ENCODE data around the gene KPNA2.
"Not testable (repeated sequence)": the region's sequence is repeated elsewhere in the genome, so short reads cannot be mapped to it uniquely, and the experiment has no call there.

Gene KPNA2

DNA sequence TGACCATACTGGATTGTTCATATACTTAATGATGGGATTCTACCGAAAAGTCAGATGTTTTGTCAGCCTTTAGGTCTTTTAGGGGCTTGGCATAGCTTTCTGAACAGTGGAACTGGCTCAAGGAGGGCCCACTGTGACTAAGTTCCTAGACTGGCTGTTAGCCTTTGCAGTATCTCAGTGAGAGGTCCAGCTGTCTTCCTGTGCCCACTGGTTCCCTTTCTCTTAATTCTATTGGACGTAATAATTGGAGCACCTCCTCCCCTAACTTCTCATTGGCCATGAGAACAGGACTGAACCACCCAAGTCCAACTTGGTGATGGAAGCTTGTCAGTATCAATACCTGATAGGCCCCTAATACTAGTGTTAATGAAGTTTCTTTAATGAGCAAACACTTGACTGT lies 13.5 kb downstream of the KPNA2 start:
- H3K9me3 ChIP-seq (ENCODE audit: control insufficient read depth in 1 of 2, low read length in 2 of 2), result no peaks in the 10 kb centered on the region
- H3K36me3 ChIP-seq (ENCODE audit: control insufficient read depth in 1 of 2, insufficient read depth in 2 of 2, low read length in 2 of 2), result peaks cover 17 to 20% of the 10 kb centered on the region in 2 donors
- H3K4me1 ChIP-seq (ENCODE audit: control insufficient read depth in 1 of 2, insufficient read depth in 2 of 2, low read length in 2 of 2), result peaks cover 0 to 6% of the 10 kb centered on the region in 2 donors
- H3K27me3 ChIP-seq (ENCODE audit: low read depth, low read length), result no peaks in the 10 kb centered on the region
- no peak overlapping the region for H3K27ac ChIP-seq (ENCODE audit: low read length)
- no peak overlapping the region for H3K4me3 ChIP-seq (ENCODE audit: low read depth in 1 of 2, low read length in 2 of 2)

DNA sequence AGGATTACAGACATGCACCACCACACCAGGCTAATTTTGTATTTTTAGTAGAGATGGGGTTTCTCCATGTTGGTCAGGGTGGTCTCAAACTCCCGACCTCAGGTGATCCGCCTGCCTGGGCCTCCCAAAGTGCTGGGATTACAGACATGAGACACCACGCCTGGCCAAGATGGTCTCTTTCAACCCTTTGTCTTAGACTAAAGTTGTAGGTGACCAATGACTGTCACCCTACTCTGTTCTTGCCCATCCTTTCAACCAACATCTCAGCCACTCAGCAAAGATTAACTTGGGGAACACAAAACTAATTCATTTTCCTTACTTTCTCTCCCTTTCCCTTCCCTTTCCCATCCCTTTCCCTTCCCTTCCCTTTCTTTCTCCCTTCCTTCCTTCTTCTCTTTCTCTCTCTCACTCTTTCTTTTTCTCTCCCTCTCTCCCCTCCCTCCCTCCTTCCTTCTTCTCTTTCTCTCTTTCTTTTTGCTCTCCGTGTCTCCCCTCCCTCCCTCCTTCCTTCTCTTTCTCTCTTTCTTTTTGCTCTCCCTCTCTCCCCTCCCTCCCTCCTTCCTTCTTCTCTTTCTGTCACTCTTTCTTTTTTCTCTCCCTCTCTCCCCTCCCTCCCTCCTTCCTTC lies 14.4 kb downstream of the KPNA2 start:
- not testable (repeated sequence) for H3K27me3 ChIP-seq (ENCODE audit: low read depth, low read length); H3K27ac ChIP-seq (ENCODE audit: low read length); H3K4me1 ChIP-seq (ENCODE audit: control insufficient read depth in 1 of 2, insufficient read depth in 2 of 2, low read length in 2 of 2); H3K4me3 ChIP-seq (ENCODE audit: low read depth in 1 of 2, low read length in 2 of 2); H3K9me3 ChIP-seq (ENCODE audit: control insufficient read depth in 1 of 2, low read length in 2 of 2)
- peaks cover 12% of the 10 kb centered on the region in 2 donors for H3K36me3 ChIP-seq (ENCODE audit: control insufficient read depth in 1 of 2, insufficient read depth in 2 of 2, low read length in 2 of 2)

DNA sequence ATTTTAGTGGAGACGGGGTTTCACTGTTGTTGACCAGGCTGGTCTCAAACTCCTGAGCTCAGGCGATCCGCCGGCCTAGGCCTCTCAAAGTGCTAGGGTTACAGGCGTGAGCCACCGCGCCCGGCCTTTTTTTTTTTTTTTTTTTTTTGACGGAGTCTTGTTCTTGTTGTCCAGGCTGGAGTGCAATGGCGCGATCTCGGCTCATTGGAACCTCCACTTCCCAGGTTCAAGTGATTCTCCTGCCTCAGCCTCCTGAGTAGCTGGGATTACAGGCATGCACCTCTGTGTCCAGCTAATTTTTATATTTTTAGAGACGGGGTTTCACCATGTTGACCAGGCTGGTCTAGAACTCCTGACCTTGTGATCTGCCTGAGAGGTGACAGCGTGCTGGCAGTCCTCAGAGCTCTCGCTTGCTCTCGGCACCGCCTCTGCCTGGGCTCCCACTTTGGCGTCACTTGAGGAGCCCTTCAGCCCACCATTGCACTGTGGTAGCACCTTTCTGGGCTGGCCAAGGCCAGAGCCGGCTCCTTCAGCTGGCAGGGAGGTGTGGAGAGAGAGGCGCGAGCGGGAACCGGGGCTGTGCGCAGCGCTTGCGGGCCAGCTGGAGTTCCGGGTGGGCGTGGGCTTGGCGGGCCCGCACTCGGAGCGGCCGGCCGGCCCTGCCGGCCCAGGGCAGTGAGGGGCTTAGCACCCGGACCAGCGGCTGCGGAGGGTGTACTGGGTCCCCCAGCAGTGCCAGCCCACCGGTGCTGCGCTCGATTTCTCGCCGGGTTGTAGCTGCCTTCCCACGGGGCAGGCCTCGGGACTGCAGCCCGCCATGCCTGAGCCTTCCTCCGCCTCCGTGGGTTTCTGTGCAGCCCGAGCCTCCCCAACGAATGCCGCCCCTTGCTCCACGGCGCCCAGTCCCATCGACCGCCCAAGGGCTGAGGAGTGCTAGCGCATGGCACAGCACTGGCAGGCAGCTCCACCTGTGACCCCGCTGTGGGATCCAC lies 16.1 kb downstream of the KPNA2 start:
- H3K4me3 ChIP-seq (ENCODE audit: low read depth in 1 of 2, low read length in 2 of 2); H3K27ac ChIP-seq (ENCODE audit: low read length); H3K27me3 ChIP-seq (ENCODE audit: low read depth, low read length); H3K9me3 ChIP-seq (ENCODE audit: control insufficient read depth in 1 of 2, low read length in 2 of 2); H3K36me3 ChIP-seq (ENCODE audit: control insufficient read depth in 1 of 2, insufficient read depth in 2 of 2, low read length in 2 of 2); H3K4me1 ChIP-seq (ENCODE audit: control insufficient read depth in 1 of 2, insufficient read depth in 2 of 2, low read length in 2 of 2): not testable (repeated sequence)

DNA sequence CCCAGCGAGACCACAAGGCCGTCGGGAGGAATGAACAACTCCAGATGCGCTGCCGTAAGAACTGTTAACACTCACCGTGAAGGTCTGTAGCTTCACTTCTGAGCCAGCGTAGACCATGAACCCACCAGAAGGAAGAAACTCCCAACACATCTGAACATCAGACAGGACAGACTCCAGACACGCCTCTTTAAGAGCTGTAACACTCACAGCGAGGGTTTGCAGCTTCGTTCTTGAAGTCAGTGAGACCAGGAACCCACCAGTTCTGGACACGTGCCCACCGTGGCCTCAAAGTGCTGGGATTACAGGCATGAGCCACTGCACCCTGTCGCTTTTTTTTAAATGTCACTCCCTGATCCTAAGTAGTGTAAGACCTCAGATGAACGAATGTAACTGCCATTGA lies 17.3 kb downstream of the KPNA2 start:
- Histone ChIP-seq H3K36me3 (ENCODE audit: control insufficient read depth in 1 of 2, insufficient read depth in 2 of 2, low read length in 2 of 2) (no peaks in the 10 kb centered on the region), H3K4me1 (ENCODE audit: control insufficient read depth in 1 of 2, insufficient read depth in 2 of 2, low read length in 2 of 2) (peaks cover 0 to 6% of the 10 kb centered on the region in 2 donors), H3K9me3 (ENCODE audit: control insufficient read depth in 1 of 2, low read length in 2 of 2) (no peaks in the 10 kb centered on the region), H3K27me3 (ENCODE audit: low read depth, low read length) (no peaks in the 10 kb centered on the region), H3K27ac (ENCODE audit: low read length) (no peak overlapping the region), H3K4me3 (ENCODE audit: low read depth in 1 of 2, low read length in 2 of 2) (no peak overlapping the region)

DNA sequence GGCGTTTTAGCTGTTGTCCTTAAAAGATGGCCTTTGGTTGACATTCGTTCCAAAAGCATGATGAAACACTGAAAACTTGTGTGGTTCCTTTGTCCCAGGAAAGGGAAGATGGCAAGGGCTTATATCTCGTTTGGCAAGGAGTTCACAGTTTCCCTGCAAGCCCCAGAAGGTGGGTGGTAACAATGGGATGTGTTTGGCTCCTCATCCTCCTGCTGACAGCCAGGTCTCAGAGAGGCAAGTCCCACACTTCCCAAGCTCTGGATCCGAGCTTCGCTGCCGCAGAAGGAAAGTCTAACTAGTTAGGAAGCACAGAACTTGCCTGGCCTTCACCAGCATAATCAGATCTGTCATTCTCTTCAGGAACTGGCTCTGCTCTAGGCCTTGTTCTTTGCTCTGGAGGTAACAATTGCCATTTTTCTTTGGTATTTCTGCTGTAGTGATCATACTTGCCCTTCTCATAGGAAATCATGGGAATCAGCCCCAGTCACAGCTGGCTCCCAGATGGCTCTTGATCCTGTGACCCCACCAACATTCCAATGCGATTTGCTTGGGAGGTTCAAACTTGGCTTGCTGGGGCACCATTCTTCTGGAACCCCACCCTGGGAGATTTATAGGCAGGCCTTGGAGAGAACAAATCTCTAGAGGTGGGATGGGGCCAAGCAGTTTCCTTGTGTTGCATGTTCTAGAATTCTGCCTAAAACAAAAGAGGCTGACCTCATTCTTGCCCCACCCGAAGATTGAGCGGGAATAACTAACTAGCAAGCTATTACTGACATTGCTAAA lies 17.9 kb downstream of the KPNA2 start:
- Histone ChIP-seq H3K9me3 (ENCODE audit: control insufficient read depth in 1 of 2, low read length in 2 of 2) (no peaks in the 10 kb centered on the region), H3K4me3 (ENCODE audit: low read depth in 1 of 2, low read length in 2 of 2) (no peak overlapping the region), H3K27me3 (ENCODE audit: low read depth, low read length) (no peaks in the 10 kb centered on the region), H3K27ac (ENCODE audit: low read length) (no peak overlapping the region), H3K4me1 (ENCODE audit: control insufficient read depth in 1 of 2, insufficient read depth in 2 of 2, low read length in 2 of 2) (peaks cover 0 to 6% of the 10 kb centered on the region in 2 donors), H3K36me3 (ENCODE audit: control insufficient read depth in 1 of 2, insufficient read depth in 2 of 2, low read length in 2 of 2) (no peaks in the 10 kb centered on the region)

- no peak overlapping the region for H3K27ac ChIP-seq (ENCODE audit: low read length)
- H3K4me1 ChIP-seq (ENCODE audit: control insufficient read depth in 1 of 2, insufficient read depth in 2 of 2, low read length in 2 of 2), result peaks cover 0 to 6% of the 10 kb centered on the region in 2 donors
- no peak overlapping the region for H3K4me3 ChIP-seq (ENCODE audit: low read depth in 1 of 2, low read length in 2 of 2)
- H3K36me3 ChIP-seq (ENCODE audit: control insufficient read depth in 1 of 2, insufficient read depth in 2 of 2, low read length in 2 of 2), result no peaks in the 10 kb centered on the region
- no peaks in the 10 kb centered on the region for H3K27me3 ChIP-seq (ENCODE audit: low read depth, low read length)
- H3K9me3 ChIP-seq (ENCODE audit: control insufficient read depth in 1 of 2, low read length in 2 of 2), result no peaks in the 10 kb centered on the region
Observed at GRCh38 chr17:68054296-68054900, 18.9 kb downstream of the KPNA2 start.

DNA sequence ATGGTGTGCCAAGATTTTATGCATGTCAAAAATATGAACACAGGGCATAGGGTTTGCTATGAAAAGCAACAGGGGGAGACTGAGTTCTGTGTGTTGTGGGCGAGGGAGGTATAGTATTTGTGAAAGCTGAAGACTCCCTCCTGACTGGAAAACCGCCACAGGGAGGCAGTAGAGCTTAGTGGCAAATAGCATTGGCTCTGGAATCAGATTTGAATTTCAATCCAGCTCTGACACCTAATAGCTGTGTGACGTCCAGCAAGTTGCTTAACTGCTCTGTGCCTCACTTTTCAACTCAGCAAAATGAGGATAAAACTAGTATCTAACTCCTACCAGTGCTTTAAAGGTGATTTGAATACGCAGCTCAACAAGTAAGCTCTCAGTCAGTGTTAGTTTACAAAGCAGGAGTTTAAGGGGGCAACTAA lies 22.0 kb downstream of the KPNA2 start:
- no peaks in the 10 kb centered on the region for H3K27me3 ChIP-seq (ENCODE audit: low read depth, low read length)
- H3K36me3 ChIP-seq (ENCODE audit: control insufficient read depth in 1 of 2, insufficient read depth in 2 of 2, low read length in 2 of 2), result no peaks in the 10 kb centered on the region
- H3K4me1 ChIP-seq (ENCODE audit: control insufficient read depth in 1 of 2, insufficient read depth in 2 of 2, low read length in 2 of 2), result peaks cover 0 to 6% of the 10 kb centered on the region in 2 donors
- H3K4me3 ChIP-seq (ENCODE audit: low read depth in 1 of 2, low read length in 2 of 2), result no peak overlapping the region
- no peaks in the 10 kb centered on the region for H3K9me3 ChIP-seq (ENCODE audit: control insufficient read depth in 1 of 2, low read length in 2 of 2)
- no peak overlapping the region for H3K27ac ChIP-seq (ENCODE audit: low read length)

DNA sequence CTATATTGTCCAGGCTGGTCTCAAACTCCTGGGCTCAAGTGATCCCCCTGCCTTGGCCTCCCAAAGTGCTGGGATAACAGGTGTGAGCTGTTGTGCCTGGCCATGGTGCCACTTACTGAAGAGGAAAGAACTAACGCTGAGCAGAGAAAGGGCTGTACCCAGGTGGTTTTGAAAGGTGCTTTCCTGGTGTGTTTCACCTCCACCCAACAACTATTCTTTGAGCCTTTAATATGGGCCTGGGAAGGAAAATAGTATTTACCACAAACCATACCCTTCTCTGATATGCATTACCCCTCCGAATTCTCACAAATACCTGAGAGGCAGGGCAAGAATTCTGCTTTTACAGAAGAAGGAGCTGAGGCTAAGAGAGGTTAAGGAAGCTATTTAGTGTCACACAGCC lies 24.8 kb downstream of the KPNA2 start:
- Histone ChIP-seq H3K4me1 (ENCODE audit: control insufficient read depth in 1 of 2, insufficient read depth in 2 of 2, low read length in 2 of 2) (no peaks in the 10 kb centered on the region), H3K27me3 (ENCODE audit: low read depth, low read length) (no peaks in the 10 kb centered on the region), H3K27ac (ENCODE audit: low read length) (no peak overlapping the region), H3K9me3 (ENCODE audit: control insufficient read depth in 1 of 2, low read length in 2 of 2) (no peaks in the 10 kb centered on the region), H3K4me3 (ENCODE audit: low read depth in 1 of 2, low read length in 2 of 2) (no peak overlapping the region), H3K36me3 (ENCODE audit: control insufficient read depth in 1 of 2, insufficient read depth in 2 of 2, low read length in 2 of 2) (no peaks in the 10 kb centered on the region)

DNA sequence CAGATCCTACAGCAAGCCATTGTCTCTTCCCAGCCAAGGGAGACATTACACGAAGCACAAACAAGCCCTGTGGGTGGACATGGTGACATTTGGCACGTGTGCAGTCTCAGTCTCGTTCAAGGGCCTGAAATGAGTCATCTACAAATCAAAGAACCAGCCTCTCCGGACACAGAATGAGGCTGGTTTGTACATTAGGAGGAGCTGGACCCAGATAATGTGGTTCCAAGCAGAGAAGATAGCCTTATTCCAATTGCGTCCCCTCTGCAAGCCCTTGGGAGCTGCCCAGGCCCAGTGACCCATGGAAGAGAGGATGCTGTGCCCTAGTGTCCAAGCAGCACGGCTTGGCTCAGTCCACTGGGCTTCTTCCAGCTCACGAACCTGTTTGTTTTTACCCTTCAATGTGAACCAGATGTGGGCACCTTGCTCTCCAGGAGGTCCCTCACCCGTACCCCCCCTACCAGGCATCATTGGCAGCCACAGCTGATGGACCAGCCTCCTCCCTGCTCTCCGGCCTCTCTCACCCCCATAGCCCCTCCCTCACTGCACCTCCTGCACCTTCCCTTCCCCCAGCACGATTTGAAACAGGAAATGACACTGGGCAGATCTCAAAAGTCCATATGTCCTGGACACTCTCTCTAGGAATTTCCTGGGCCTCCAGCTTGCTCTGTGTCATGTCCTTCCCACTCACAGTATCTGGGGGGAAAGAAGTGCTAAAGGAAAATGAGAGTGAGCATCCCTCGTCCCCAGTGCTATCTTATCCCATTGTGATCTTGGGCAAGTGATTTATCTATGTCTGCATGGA lies 26.2 kb downstream of the KPNA2 start:
- H3K36me3 ChIP-seq (ENCODE audit: control insufficient read depth in 1 of 2, insufficient read depth in 2 of 2, low read length in 2 of 2), result no peaks in the 10 kb centered on the region
- H3K27me3 ChIP-seq (ENCODE audit: low read depth, low read length), result no peaks in the 10 kb centered on the region
- H3K4me3 ChIP-seq (ENCODE audit: low read depth in 1 of 2, low read length in 2 of 2), result no peak overlapping the region
- H3K27ac ChIP-seq (ENCODE audit: low read length), result no peak overlapping the region
- no peaks in the 10 kb centered on the region for H3K4me1 ChIP-seq (ENCODE audit: control insufficient read depth in 1 of 2, insufficient read depth in 2 of 2, low read length in 2 of 2)
- H3K9me3 ChIP-seq (ENCODE audit: control insufficient read depth in 1 of 2, low read length in 2 of 2), result no peaks in the 10 kb centered on the region

- H3K36me3 ChIP-seq (ENCODE audit: control insufficient read depth in 1 of 2, insufficient read depth in 2 of 2, low read length in 2 of 2); H3K4me1 ChIP-seq (ENCODE audit: control insufficient read depth in 1 of 2, insufficient read depth in 2 of 2, low read length in 2 of 2); H3K27me3 ChIP-seq (ENCODE audit: low read depth, low read length); H3K4me3 ChIP-seq (ENCODE audit: low read depth in 1 of 2, low read length in 2 of 2); H3K27ac ChIP-seq (ENCODE audit: low read length); H3K9me3 ChIP-seq (ENCODE audit: control insufficient read depth in 1 of 2, low read length in 2 of 2): not testable (repeated sequence)
Observed at GRCh38 chr17:68065366-68065765, 29.8 kb downstream of the KPNA2 start.

Measured in muscle layer of duodenum (tissue), 2 donors.